DND-41 (cell line): Measurements from ENCODE around the gene RPS15.

Experiments
- CTCF ChIP-seq: IDR thresholded peaks from 2 replicates; pipeline ENCODE4 v1.5.1; 2012; ENCODE audit warnings: borderline replicate concordance, low read length, moderate library complexity, mild to moderate bottlenecking; ENCODE audit not compliant: poor library complexity, severe bottlenecking; ENCODE audit errors: extremely low read depth
- EZH2 ChIP-seq: IDR thresholded peaks from 3 replicates; pipeline ENCODE4 v1.6.1; 2012; ENCODE audit warnings: borderline replicate concordance, low read depth, mild to moderate bottlenecking, moderate library complexity, low read length, inconsistent platforms; ENCODE audit not compliant: severe bottlenecking

GRCh38 chr19:1411255-1412191 lies 26.7 kb upstream of the RPS15 start:
- TF ChIP-seq CTCF (no peak), EZH2 (no peak)
